Parathyroid adenoma (tissue), 2 donors: ENCODE data around the gene SLC25A6.

ENCODE experiments used
- H2AFZ ChIP-seq: fragments of 300-600 bp; sonication (generic); one replicate; pipeline ENCODE4 v1.7.0; 2017; ENCODE audit warnings: antibody characterized with exemption, mild to moderate bottlenecking
- H3K27ac ChIP-seq: fragments of 300-600 bp; sonication (generic); one replicate; pipeline ENCODE4 v1.7.0; 2017
- H3K27me3 ChIP-seq: fragments of 300-600 bp; sonication (generic); one replicate; pipeline ENCODE4 v1.7.0; 2017; ENCODE audit warnings: low read length; ENCODE audit not compliant: control insufficient read depth, insufficient read depth
- H3K36me3 ChIP-seq: fragments of 300-600 bp; sonication (generic); one replicate; pipeline ENCODE4 v1.7.0; 2017; ENCODE audit warnings: low read length; ENCODE audit not compliant: control insufficient read depth, insufficient read depth
- H3K4me1 ChIP-seq: fragments of 300-600 bp; sonication (generic); one replicate; pipeline ENCODE4 v1.7.0; 2017; ENCODE audit warnings: control low read depth
- H3K4me2 ChIP-seq: fragments of 300-600 bp; sonication (generic); one replicate; pipeline ENCODE4 v1.7.0; 2017; ENCODE audit warnings: low read length
- H3K4me3 ChIP-seq: fragments of 300-600 bp; sonication (generic); one replicate; pipeline ENCODE4 v1.7.0; 2017; ENCODE audit warnings: low read depth, low read length
- H3K79me2 ChIP-seq: fragments of 300-600 bp; sonication (generic); one replicate; pipeline ENCODE4 v1.7.0; 2017; ENCODE audit warnings: control low read depth
- H3K9ac ChIP-seq: fragments of 300-600 bp; sonication (generic); one replicate; pipeline ENCODE4 v1.7.0; 2017; ENCODE audit warnings: mild to moderate bottlenecking
- H3K9me3 ChIP-seq: fragments of 300-600 bp; sonication (generic); one replicate; pipeline ENCODE4 v1.7.0; 2017; ENCODE audit warnings: low read length; ENCODE audit not compliant: control insufficient read depth
- TF ChIP-seq, protein P1 (sequence below): fragments of 300-600 bp; sonication (generic); IDR thresholded peaks from one replicate; pipeline ENCODE4 v1.7.0; 2017; ENCODE audit warnings: antibody characterized with exemption, mild to moderate bottlenecking
- donor health status: primary hyperparathyroidism.

Gene SLC25A6

DNA sequence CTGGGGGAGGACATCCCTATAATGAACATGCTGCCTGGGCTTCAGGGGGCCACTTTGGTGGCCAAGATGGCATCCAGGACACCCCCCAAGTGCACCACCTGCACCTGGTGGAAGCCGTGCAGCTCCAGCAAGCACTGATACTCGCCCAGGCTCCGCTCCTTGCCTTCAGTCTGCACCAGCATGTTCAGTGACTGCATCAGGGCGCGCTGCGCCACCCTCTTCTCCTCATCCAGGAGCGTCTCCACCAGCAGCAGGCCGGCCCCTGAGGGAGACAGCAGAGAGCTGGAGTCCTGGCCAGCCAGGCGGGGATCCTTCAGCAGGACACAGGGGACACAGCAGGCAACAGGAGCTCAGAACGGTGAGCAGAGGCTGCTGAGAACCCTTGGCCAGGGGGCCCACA lies 11.3 kb upstream of the SLC25A6 start:
- TF ChIP-seq, protein P1, sequence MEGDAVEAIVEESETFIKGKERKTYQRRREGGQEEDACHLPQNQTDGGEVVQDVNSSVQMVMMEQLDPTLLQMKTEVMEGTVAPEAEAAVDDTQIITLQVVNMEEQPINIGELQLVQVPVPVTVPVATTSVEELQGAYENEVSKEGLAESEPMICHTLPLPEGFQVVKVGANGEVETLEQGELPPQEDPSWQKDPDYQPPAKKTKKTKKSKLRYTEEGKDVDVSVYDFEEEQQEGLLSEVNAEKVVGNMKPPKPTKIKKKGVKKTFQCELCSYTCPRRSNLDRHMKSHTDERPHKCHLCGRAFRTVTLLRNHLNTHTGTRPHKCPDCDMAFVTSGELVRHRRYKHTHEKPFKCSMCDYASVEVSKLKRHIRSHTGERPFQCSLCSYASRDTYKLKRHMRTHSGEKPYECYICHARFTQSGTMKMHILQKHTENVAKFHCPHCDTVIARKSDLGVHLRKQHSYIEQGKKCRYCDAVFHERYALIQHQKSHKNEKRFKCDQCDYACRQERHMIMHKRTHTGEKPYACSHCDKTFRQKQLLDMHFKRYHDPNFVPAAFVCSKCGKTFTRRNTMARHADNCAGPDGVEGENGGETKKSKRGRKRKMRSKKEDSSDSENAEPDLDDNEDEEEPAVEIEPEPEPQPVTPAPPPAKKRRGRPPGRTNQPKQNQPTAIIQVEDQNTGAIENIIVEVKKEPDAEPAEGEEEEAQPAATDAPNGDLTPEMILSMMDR: no peak
- H2AFZ ChIP-seq: no peak overlapping the region
- H3K36me3 ChIP-seq: no peaks in the 10 kb centered on the region
- H3K9me3 ChIP-seq: no peaks in the 10 kb centered on the region
- H3K4me3 ChIP-seq: no peak overlapping the region
- H3K27me3 ChIP-seq: no peaks in the 10 kb centered on the region
- peaks cover 3% of the 10 kb centered on the region for H3K79me2 ChIP-seq
- no peak overlapping the region for H3K9ac ChIP-seq
- H3K27ac ChIP-seq: no peak overlapping the region
- no peaks in the 10 kb centered on the region for H3K4me1 ChIP-seq
- no peak overlapping the region for H3K4me2 ChIP-seq

DNA sequence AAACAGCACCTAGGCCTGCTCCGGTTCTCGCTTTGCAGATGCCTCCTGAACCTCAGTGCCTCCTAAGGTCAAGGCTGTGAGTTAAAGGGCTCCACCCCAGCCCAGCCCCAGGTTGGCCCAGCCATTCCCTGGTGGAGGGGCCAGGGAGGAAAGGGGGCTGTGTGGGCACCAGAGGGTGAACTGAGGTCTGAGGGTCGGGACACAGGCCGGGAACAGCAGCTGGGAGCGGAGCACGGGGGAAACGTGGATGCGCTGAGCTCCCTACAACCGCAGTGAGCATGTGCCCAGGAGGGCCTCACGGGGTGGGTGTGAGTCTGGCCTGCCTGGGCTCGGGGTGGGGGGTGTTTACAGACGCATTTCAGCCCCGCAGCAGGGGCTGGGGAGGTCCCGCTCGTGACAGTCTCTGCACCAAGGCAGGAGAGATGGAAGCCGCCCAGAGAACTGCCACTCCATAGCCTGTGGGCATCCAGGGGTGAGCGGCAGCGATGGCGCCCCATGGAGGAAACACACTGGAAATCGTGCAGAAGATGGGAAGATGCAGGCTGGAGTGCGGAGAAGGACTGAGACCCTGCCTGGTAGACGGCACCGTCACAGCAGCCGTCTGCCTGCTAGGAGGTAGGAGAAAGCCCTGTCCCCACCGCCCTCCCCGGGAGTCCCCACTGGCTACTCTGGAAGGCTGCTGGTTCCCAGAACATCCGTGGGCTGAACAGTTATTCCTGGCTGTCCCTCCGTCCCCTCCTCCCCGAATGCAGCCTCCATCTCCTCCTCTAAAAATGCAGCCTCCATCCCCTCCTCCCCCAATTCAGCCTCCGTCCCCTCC lies 9.9 kb upstream of the SLC25A6 start:
- Histone ChIP-seq H3K36me3 (no peaks in the 10 kb centered on the region), H2AFZ (no peak overlapping the region), H3K27me3 (no peaks in the 10 kb centered on the region), H3K79me2 (peaks cover 3% of the 10 kb centered on the region), H3K4me1 (no peaks in the 10 kb centered on the region), H3K4me3 (no peak overlapping the region), H3K4me2 (no peak overlapping the region), H3K27ac (no peak overlapping the region), H3K9me3 (no peaks in the 10 kb centered on the region), H3K9ac (no peak overlapping the region)
- TF ChIP-seq, protein P1: no peak

DNA sequence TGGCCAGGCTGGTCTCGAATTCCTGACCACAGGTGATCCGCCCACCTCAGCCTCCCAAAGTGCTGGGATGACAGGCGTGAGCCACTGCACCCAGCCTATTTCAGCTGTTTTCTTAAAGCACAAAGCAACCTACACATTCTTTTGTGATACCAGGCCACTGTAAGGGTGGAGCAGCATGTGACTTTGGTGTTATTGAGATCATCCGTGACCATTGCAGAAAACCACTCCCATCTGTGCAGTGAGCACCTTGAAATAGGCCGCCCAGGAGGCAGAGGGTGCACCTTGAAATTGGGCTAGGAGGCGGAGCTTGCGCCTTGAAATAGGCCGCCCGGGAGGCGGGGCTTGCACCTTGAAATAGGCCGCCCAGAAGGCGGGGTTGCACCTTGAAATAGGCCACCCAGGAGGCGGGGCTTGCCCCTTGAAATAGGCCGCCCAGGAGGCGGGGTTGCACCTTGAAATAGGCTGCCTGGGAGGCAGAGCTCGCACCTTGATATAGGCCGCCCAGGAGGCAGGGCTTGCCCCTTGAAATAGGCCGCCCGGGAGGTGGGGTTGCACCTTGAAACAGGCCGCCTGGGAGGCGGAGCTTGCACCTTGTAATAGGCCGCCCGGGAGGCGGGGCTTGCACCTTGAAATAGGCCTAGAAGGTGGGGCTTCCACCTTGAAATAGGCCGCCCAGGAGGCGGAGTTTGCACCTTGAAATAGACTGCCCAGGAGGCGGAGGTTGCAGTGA lies 9.0 kb upstream of the SLC25A6 start:
- H3K27me3 ChIP-seq: no peaks in the 10 kb centered on the region
- peaks cover 3% of the 10 kb centered on the region for H3K79me2 ChIP-seq
- H3K9ac ChIP-seq: no peak overlapping the region
- H3K4me3 ChIP-seq: no peak overlapping the region
- H3K27ac ChIP-seq: no peak overlapping the region
- H2AFZ ChIP-seq: no peak overlapping the region
- H3K36me3 ChIP-seq: no peaks in the 10 kb centered on the region
- H3K9me3 ChIP-seq: no peaks in the 10 kb centered on the region
- no peak overlapping the region for H3K4me2 ChIP-seq
- TF ChIP-seq, protein P1: no peak
- H3K4me1 ChIP-seq: no peaks in the 10 kb centered on the region

DNA sequence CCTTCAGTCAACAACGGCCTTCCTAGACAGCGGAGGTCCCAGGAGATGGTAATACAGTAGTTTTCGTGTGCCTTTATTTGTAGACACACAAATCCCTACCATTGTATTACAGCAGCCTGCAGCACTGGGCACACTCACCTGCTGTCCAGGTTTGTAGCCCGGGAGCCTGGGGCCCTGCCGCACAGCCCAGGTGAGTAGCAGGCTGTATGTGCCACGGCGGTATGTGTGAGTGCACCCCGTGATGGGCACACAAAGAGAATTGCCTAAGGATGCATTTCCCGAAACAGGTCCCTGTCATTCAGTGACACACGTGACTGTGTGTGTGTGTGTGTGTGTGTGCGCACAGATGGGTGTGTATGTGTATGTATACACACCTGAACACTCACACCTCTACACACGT lies 8.1 kb upstream of the SLC25A6 start:
- Histone ChIP-seq H3K4me1 (no peaks in the 10 kb centered on the region), H3K27me3 (no peaks in the 10 kb centered on the region), H3K79me2 (peaks cover 3% of the 10 kb centered on the region), H3K4me2 (no peak overlapping the region), H3K4me3 (no peak overlapping the region), H3K27ac (no peak overlapping the region), H3K36me3 (no peaks in the 10 kb centered on the region), H2AFZ (no peak overlapping the region), H3K9ac (no peak overlapping the region), H3K9me3 (no peaks in the 10 kb centered on the region)
- TF ChIP-seq, protein P1: no peak
